Measurements from ENCODE around the gene WDR43. TPM values are rescaled to one million over a fixed set of nuclear protein-coding genes. Genes with fewer than 3 reads are reported as not detected.

Gene WDR43
- total RNA-seq, 1 donor from 2014 or later, result 21.0 TPM

- Histone ChIP-seq H3K4me3 (no peak overlapping the region), H3K27me3 (ENCODE audit: low read depth) (no peaks in the 10 kb centered on the region), H3K36me3 (peaks cover 93% of the 10 kb centered on the region), H3K4me1 (no peaks in the 10 kb centered on the region), H3K27ac (replicated peaks) (no peak overlapping the region), H3K9me3 (replicated peaks) (no peaks in the 10 kb centered on the region)
- no peak for DNase-seq
- TF ChIP-seq, protein P1, sequence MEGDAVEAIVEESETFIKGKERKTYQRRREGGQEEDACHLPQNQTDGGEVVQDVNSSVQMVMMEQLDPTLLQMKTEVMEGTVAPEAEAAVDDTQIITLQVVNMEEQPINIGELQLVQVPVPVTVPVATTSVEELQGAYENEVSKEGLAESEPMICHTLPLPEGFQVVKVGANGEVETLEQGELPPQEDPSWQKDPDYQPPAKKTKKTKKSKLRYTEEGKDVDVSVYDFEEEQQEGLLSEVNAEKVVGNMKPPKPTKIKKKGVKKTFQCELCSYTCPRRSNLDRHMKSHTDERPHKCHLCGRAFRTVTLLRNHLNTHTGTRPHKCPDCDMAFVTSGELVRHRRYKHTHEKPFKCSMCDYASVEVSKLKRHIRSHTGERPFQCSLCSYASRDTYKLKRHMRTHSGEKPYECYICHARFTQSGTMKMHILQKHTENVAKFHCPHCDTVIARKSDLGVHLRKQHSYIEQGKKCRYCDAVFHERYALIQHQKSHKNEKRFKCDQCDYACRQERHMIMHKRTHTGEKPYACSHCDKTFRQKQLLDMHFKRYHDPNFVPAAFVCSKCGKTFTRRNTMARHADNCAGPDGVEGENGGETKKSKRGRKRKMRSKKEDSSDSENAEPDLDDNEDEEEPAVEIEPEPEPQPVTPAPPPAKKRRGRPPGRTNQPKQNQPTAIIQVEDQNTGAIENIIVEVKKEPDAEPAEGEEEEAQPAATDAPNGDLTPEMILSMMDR (IDR thresholded peaks at IDR 0.05; ENCODE audit: borderline replicate concordance), result no peak
- intact Hi-C loops (cut with micrococcal nuclease), result no loop called here
Measured at GRCh38 chr2:28929581-28929980, 35.1 kb downstream of the WDR43 start.

GRCh38 chr2:28930205-28930604, 35.7 kb downstream of the WDR43 start:
- Histone ChIP-seq H3K9me3 (replicated peaks) (no peaks in the 10 kb centered on the region), H3K4me3 (no peak overlapping the region), H3K27me3 (ENCODE audit: low read depth) (no peaks in the 10 kb centered on the region), H3K27ac (replicated peaks) (no peak overlapping the region), H3K36me3 (peaks cover 93% of the 10 kb centered on the region), H3K4me1 (no peaks in the 10 kb centered on the region)
- intact Hi-C loops (cut with micrococcal nuclease), result no loop called here
- TF ChIP-seq, protein P1 (IDR thresholded peaks at IDR 0.05; ENCODE audit: borderline replicate concordance), result no peak
- no peak for DNase-seq

GRCh38 chr2:28934769-28935168, 40.3 kb downstream of the WDR43 start:
- Histone ChIP-seq H3K9me3 (replicated peaks) (no peaks in the 10 kb centered on the region), H3K4me3 (no peak overlapping the region), H3K27me3 (ENCODE audit: low read depth) (no peaks in the 10 kb centered on the region), H3K27ac (replicated peaks) (no peak overlapping the region), H3K4me1 (no peaks in the 10 kb centered on the region), H3K36me3 (peaks cover 81% of the 10 kb centered on the region)
- intact Hi-C loops (cut with micrococcal nuclease), result no loop called here
- TF ChIP-seq, protein P1 (IDR thresholded peaks at IDR 0.05; ENCODE audit: borderline replicate concordance), result no peak
- DNase-seq, result no peak

GRCh38 chr2:28941008-28941407, 46.5 kb downstream of the WDR43 start:
- Histone ChIP-seq H3K4me1 (no peaks in the 10 kb centered on the region), H3K27ac (replicated peaks) (no peak overlapping the region), H3K4me3 (no peak overlapping the region), H3K27me3 (ENCODE audit: low read depth) (no peaks in the 10 kb centered on the region), H3K9me3 (replicated peaks) (no peaks in the 10 kb centered on the region), H3K36me3 (peaks cover 76% of the 10 kb centered on the region)
- TF ChIP-seq, protein P1 (IDR thresholded peaks at IDR 0.05; ENCODE audit: borderline replicate concordance), result no peak
- intact Hi-C loops (cut with micrococcal nuclease), result no loop called here
- DNase-seq, result no peak

DNA sequence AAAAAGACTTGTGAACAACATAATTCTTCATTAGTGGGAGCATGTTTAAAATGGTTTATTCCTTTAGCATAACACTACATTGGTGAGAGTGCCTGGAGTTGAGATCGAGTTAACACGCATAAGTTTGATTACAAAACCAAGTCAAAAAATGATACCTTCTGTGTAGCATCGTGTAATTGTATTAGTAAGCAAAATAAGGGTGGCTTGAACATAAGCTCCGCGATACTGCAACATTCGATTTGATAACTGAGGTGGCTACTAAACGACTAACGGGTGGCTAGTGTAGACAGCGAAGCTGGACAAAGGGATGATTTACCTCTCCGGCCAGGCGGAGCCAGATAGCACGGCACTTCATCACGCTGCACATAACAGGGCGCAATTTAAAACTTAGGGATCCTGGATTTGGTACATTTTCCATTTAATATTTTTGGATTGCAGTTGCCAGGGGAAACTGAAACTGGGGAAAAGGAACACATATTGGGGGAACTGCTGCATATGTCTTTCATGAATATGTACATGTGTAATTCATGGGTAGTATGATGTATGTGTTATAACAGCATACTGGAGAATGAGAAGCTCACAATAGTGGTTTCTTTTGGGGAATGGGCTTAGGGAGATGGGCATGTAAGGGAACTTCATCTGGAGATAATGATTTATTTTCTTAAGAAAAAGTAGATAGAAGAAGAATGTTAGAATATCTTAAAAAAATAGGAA, 50.2 kb downstream of the WDR43 start:
- Histone ChIP-seq H3K9me3 (replicated peaks) (peaks cover 6% of the 10 kb centered on the region), H3K36me3 (peaks cover 87% of the 10 kb centered on the region), H3K27me3 (ENCODE audit: low read depth) (no peaks in the 10 kb centered on the region), H3K4me3 (no peak overlapping the region), H3K4me1 (no peaks in the 10 kb centered on the region), H3K27ac (replicated peaks) (no peak overlapping the region)
- TF ChIP-seq, protein P1 (IDR thresholded peaks at IDR 0.05; ENCODE audit: borderline replicate concordance), result no peak
- intact Hi-C loops (cut with micrococcal nuclease), result no loop called here
- no peak for DNase-seq
